DMS53 (cell line): ENCODE measurements around the gene OBSL1.

Experiments used
- DNase-seq: peaks from one replicate; lab custom pipeline; 2025; lab: John Stamatoyannopoulos, UW

The OBSL1 gene

GRCh38 chr2:219530048-219530963 lies 41.0 kb downstream of the OBSL1 start:
- peak; percentile 87 for DNase-seq

- DNase-seq: no peak
Observed at GRCh38 chr2:219527472-219527871, 43.9 kb downstream of the OBSL1 start.

- DNase-seq: peak; percentile 79
Observed at GRCh38 chr2:219527076-219527394, 44.3 kb downstream of the OBSL1 start.

GRCh38 chr2:219526320-219527075 lies 44.8 kb downstream of the OBSL1 start:
- peak; percentile 34 for DNase-seq

- no peak for DNase-seq
Observed at GRCh38 chr2:219525533-219526232, 45.7 kb downstream of the OBSL1 start.

- DNase-seq: no peak
Observed at GRCh38 chr2:219524817-219525216, 46.5 kb downstream of the OBSL1 start.

- DNase-seq: peak; percentile 58
Observed at GRCh38 chr2:219523031-219523671, 48.2 kb downstream of the OBSL1 start.

- DNase-seq: peak; percentile 79
Observed at GRCh38 chr2:219522111-219523030, 49.0 kb downstream of the OBSL1 start.

GRCh38 chr2:219521066-219521880 lies 50.1 kb downstream of the OBSL1 start:
- peak; percentile 68 for DNase-seq

- DNase-seq: no peak
Observed at GRCh38 chr2:219520079-219520478, 51.3 kb downstream of the OBSL1 start.

GRCh38 chr2:219519526-219519916 lies 51.8 kb downstream of the OBSL1 start:
- DNase-seq: no peak

GRCh38 chr2:219517954-219518778 lies 53.2 kb downstream of the OBSL1 start:
- DNase-seq: no peak

GRCh38 chr2:219516888-219517287 lies 54.5 kb downstream of the OBSL1 start:
- DNase-seq: no peak

GRCh38 chr2:219515874-219516629 lies 55.3 kb downstream of the OBSL1 start:
- DNase-seq: no peak

GRCh38 chr2:219514836-219515235 lies 56.5 kb downstream of the OBSL1 start:
- DNase-seq: no peak

- peak; percentile 61 for DNase-seq
Observed at GRCh38 chr2:219514196-219514761, 57.1 kb downstream of the OBSL1 start, which contains the start of gene ASIC4. Gene ASIC4 (plus strand): TSS chr2:219514482. CDS start chr2:219514725, 243 bp downstream.

GRCh38 chr2:219513787-219514186 lies 57.6 kb downstream of the OBSL1 start:
- DNase-seq: no peak
